ENCODE measurements around the gene HRH1. TPM values are rescaled to one million over a fixed set of nuclear protein-coding genes. Genes with fewer than 3 reads are reported as not detected.
A peak's percentile ranks its signal among the peaks of the same experiment; 100 is the strongest.

The HRH1 gene
- total RNA-seq, 1 experiment from 2014 or later, result 7.0 TPM

DNA sequence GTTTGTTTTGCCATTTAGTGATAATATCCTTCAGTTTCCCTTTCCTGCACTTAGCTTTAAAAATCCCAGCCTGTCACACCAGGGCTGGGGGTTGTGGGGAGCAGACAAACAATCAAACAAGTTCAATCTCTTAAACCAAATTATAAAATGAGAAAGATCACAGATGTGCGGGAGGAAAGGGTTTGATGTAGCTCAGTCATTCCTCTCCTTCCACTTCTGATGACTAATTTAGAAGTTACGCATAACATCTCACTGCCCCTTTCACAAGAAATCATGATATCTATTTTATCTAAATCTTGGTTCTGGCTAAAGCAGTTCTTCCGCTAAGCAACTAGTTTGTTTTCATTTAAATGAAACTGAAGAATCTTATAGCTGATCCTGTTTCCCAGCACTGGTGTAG, 83.8 kb downstream of the HRH1 start:
- Histone ChIP-seq H3K4me3 (replicated peaks in 1 of 2; ENCODE audit: low read depth in 1 of 2, low read length in 2 of 2) (peak overlapping the region in 1 of 2 experiments; percentile 20; a peak in 2 of 4 replicates), H3K4me1 (ENCODE audit: control insufficient read depth in 1 of 2, insufficient read depth in 2 of 2, low read length in 2 of 2) (peaks cover 3 to 41% of the 10 kb centered on the region in 2 experiments), H3K9me2 (ENCODE audit: insufficient read depth) (no peaks in the 10 kb centered on the region), H3K27me3 (ENCODE audit: insufficient read depth, low read length) (no peaks in the 10 kb centered on the region), H3K36me3 (ENCODE audit: control insufficient read depth in 1 of 2, insufficient read depth in 2 of 2, low read length in 2 of 2) (no peaks in the 10 kb centered on the region), H3K9me3 (ENCODE audit: control insufficient read depth in 1 of 2, insufficient read depth in 1 of 2, low read depth in 1 of 2, low read length in 2 of 2) (no peaks in the 10 kb centered on the region), H4K20me1 (ENCODE audit: insufficient read depth) (no peaks in the 10 kb centered on the region), H3K27ac (ENCODE audit: low read depth, low read length) (peak overlapping the region; percentile 26; the same call in 1 of the 2 replicates), H2AFZ (ENCODE audit: low read depth, low read length, poor library complexity, severe bottlenecking) (no peak overlapping the region), H3K4me2 (ENCODE audit: low read length) (peak overlapping the region; percentile 66), H3K9ac (ENCODE audit: low read length) (peak overlapping the region; percentile 26), H3K79me2 (ENCODE audit: insufficient read depth, low read length) (peaks cover 7% of the 10 kb centered on the region; the same call in 1 of the 2 replicates)
- ATAC-seq, result peak; percentile 41; the same call in 1 of the 2 replicates
- intact Hi-C loops (cut with micrococcal nuclease), result loop anchor here (5.0 to 10.0 kb wide), 2 partner anchors 414 to 597 kb away; no protein-coding TSS in a partner anchor
- BruUV-seq (replicated peaks), result no TSS peak
- DNase-seq (ENCODE audit: low read depth, low spot score), result peak; percentile 13
- peak; percentile 42; the same call in 1 of the 2 replicates for TF ChIP-seq FOSL1 (IDR thresholded peaks at IDR 0.05; ENCODE audit: low read depth)
- TF ChIP-seq, protein P1, sequence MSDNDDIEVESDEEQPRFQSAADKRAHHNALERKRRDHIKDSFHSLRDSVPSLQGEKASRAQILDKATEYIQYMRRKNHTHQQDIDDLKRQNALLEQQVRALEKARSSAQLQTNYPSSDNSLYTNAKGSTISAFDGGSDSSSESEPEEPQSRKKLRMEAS (IDR thresholded peaks at IDR 0.05), result no peak
- ChIA-PET POLR2A (no interaction called here), CTCF (interaction anchor here (0.6 to 2.7 kb wide), 3 partner anchors 40 to 143 kb away, joined by 3 to 27 read pairs (median 4); no protein-coding TSS in a partner anchor), RAD21 (ENCODE audit: low non-redundant PET in 1 of 2, low total read pairs in 2 of 2, uncharacterized antibody in 2 of 2, unreplicated experiment in 2 of 2) (interaction anchor here (0.6 to 1.2 kb wide), 2 partner anchors 11 to 97 kb away, joined by 4 to 5 read pairs; no protein-coding TSS in a partner anchor)

DNA sequence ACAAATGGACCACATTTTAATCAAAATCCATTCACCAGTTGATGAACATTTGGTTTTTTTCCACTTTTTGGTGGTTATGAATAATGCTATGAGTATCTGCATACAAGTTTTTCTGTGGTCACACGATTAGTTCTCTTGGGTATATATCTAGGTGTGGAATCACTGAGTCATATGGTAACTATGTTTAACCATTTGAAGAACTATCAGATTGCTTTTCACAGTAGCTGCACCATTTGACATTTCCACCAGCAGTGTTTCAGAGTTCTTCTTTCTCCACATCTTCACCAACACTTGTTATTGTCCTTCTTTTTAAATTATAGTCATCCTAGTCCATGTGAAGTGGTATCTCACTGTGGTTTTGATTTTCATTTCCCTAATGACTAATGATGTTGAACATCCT, 84.6 kb downstream of the HRH1 start:
- CTCF ChIA-PET, result no interaction called here
- peaks cover 7% of the 10 kb centered on the region; the same call in 1 of the 2 replicates for H3K79me2 ChIP-seq (ENCODE audit: insufficient read depth, low read length)
- no peaks in the 10 kb centered on the region for H3K27me3 ChIP-seq (ENCODE audit: insufficient read depth, low read length)
- H3K27ac ChIP-seq (ENCODE audit: low read depth, low read length), result peak overlapping the region; percentile 26; the same call in 1 of the 2 replicates
- H3K4me3 ChIP-seq (replicated peaks in 1 of 2; ENCODE audit: low read depth in 1 of 2, low read length in 2 of 2), result peak overlapping the region in 1 of 2 experiments; percentile 20; a peak in 2 of 4 replicates
- no peaks in the 10 kb centered on the region for H3K9me3 ChIP-seq (ENCODE audit: control insufficient read depth in 1 of 2, insufficient read depth in 1 of 2, low read depth in 1 of 2, low read length in 2 of 2)
- BruUV-seq (replicated peaks), result no TSS peak
- H3K4me1 ChIP-seq (ENCODE audit: control insufficient read depth in 1 of 2, insufficient read depth in 2 of 2, low read length in 2 of 2), result peaks cover 3 to 48% of the 10 kb centered on the region in 2 experiments
- H3K9ac ChIP-seq (ENCODE audit: low read length), result peak overlapping the region; percentile 26
- ATAC-seq (peak; percentile 68), DNase-seq (ENCODE audit: low read depth, low spot score) (peak; percentile 48)
- intact Hi-C loops (cut with micrococcal nuclease), result loop anchor here (5.0 to 10.0 kb wide), 2 partner anchors 413 to 596 kb away; no protein-coding TSS in a partner anchor
- no peaks in the 10 kb centered on the region for H3K9me2 ChIP-seq (ENCODE audit: insufficient read depth)
- no peaks in the 10 kb centered on the region for H3K36me3 ChIP-seq (ENCODE audit: control insufficient read depth in 1 of 2, insufficient read depth in 2 of 2, low read length in 2 of 2)
- POLR2A ChIA-PET, result no interaction called here
- no peak overlapping the region for H2AFZ ChIP-seq (ENCODE audit: low read depth, low read length, poor library complexity, severe bottlenecking)
- no peaks in the 10 kb centered on the region for H4K20me1 ChIP-seq (ENCODE audit: insufficient read depth)
- RAD21 ChIA-PET (ENCODE audit: low non-redundant PET in 1 of 2, low total read pairs in 2 of 2, uncharacterized antibody in 2 of 2, unreplicated experiment in 2 of 2), result interaction anchor here in 1 of 2 experiments (1.2 kb wide), 1 partner anchor 96 kb away, joined by 4 read pairs; no protein-coding TSS in a partner anchor
- peak overlapping the region; percentile 66 for H3K4me2 ChIP-seq (ENCODE audit: low read length)
- peak; percentile 81 for TF ChIP-seq FOSL1 (IDR thresholded peaks at IDR 0.05; ENCODE audit: low read depth)
- TF ChIP-seq ZNF274 (IDR thresholded peaks at IDR 0.05; ENCODE audit: low read depth, low read length), result no peak
- TF ChIP-seq JUND (IDR thresholded peaks at IDR 0.05), result peak; percentile 72
- TF ChIP-seq SP1 (IDR thresholded peaks at IDR 0.05; ENCODE audit: low read depth), result peak; percentile 62
- no peak for TF ChIP-seq EZH2 (IDR thresholded peaks at IDR 0.05)
- TF ChIP-seq, protein P2, sequence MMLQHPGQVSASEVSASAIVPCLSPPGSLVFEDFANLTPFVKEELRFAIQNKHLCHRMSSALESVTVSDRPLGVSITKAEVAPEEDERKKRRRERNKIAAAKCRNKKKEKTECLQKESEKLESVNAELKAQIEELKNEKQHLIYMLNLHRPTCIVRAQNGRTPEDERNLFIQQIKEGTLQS (IDR thresholded peaks at IDR 0.05), result no peak
- TF ChIP-seq SIN3A (IDR thresholded peaks at IDR 0.05; ENCODE audit: low read depth), result no peak
- no peak for TF ChIP-seq EGR1 (IDR thresholded peaks at IDR 0.05; ENCODE audit: low read depth)
- TF ChIP-seq YY1 (IDR thresholded peaks at IDR 0.05; ENCODE audit: extremely low read depth, insufficient replicate concordance, low read depth, low read length), result no peak
- TF ChIP-seq, protein P3, sequence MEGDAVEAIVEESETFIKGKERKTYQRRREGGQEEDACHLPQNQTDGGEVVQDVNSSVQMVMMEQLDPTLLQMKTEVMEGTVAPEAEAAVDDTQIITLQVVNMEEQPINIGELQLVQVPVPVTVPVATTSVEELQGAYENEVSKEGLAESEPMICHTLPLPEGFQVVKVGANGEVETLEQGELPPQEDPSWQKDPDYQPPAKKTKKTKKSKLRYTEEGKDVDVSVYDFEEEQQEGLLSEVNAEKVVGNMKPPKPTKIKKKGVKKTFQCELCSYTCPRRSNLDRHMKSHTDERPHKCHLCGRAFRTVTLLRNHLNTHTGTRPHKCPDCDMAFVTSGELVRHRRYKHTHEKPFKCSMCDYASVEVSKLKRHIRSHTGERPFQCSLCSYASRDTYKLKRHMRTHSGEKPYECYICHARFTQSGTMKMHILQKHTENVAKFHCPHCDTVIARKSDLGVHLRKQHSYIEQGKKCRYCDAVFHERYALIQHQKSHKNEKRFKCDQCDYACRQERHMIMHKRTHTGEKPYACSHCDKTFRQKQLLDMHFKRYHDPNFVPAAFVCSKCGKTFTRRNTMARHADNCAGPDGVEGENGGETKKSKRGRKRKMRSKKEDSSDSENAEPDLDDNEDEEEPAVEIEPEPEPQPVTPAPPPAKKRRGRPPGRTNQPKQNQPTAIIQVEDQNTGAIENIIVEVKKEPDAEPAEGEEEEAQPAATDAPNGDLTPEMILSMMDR (IDR thresholded peaks at IDR 0.05 in 2 of 3, conservative IDR thresholded peaks at IDR 0.05 in 1 of 3; ENCODE audit: borderline replicate concordance in 1 of 3, insufficient read depth in 1 of 3, low read depth in 2 of 3, low read length in 2 of 3), result no peak
- TF ChIP-seq, protein P4, sequence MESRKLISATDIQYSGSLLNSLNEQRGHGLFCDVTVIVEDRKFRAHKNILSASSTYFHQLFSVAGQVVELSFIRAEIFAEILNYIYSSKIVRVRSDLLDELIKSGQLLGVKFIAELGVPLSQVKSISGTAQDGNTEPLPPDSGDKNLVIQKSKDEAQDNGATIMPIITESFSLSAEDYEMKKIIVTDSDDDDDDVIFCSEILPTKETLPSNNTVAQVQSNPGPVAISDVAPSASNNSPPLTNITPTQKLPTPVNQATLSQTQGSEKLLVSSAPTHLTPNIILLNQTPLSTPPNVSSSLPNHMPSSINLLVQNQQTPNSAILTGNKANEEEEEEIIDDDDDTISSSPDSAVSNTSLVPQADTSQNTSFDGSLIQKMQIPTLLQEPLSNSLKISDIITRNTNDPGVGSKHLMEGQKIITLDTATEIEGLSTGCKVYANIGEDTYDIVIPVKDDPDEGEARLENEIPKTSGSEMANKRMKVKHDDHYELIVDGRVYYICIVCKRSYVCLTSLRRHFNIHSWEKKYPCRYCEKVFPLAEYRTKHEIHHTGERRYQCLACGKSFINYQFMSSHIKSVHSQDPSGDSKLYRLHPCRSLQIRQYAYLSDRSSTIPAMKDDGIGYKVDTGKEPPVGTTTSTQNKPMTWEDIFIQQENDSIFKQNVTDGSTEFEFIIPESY (IDR thresholded peaks at IDR 0.05; ENCODE audit: extremely low read depth, insufficient replicate concordance, low read length), result no peak
- TF ChIP-seq POLR2AphosphoS5 (IDR thresholded peaks at IDR 0.05; ENCODE audit: low read depth, low read length), result no peak
- no peak for TF ChIP-seq ZFX (IDR thresholded peaks at IDR 0.05)
- TF ChIP-seq CBX3 (IDR thresholded peaks at IDR 0.05; ENCODE audit: low read depth), result peak; percentile 46; the same call in 1 of the 2 replicates

Data from HCT116 (cell line).